Smooth muscle cell (in vitro differentiated cells): ENCODE results near the gene OSBPL10. TPM values are rescaled to one million over a fixed set of nuclear protein-coding genes. Genes with fewer than 3 reads are reported as not detected.
"Not testable (repeated sequence)": the region's sequence is repeated elsewhere in the genome, so short reads cannot be mapped to it uniquely, and the experiment has no call there.

Experiments used
- DNase-seq: peaks from one replicate; lab custom pipeline; 2025; ENCODE audit not compliant: unreplicated experiment; lab: John Stamatoyannopoulos, UW
- H2AFZ ChIP-seq: fragments of 200-600 bp; sonication (generic); 2 replicates; pipeline ENCODE4 v1.6.0; 2016; ENCODE audit warnings: antibody characterized with exemption, low read depth, mild to moderate bottlenecking
- H3F3A ChIP-seq: fragments of 200-600 bp; sonication (generic); 2 replicates; pipeline ENCODE4 v1.6.0; 2017; ENCODE audit warnings: antibody characterized with exemption, low read depth
- H3K27ac ChIP-seq: fragments of 200-600 bp; sonication (generic); 2 replicates; pipeline ENCODE4 v1.5.1; 2016; ENCODE audit warnings: low read depth, mild to moderate bottlenecking
- H3K27me3 ChIP-seq: fragments of 200-600 bp; sonication (generic); 2 replicates; pipeline ENCODE4 v1.6.1; 2016; ENCODE audit warnings: low read depth, mild to moderate bottlenecking
- H3K36me3 ChIP-seq: fragments of 200-600 bp; sonication (generic); 2 replicates; pipeline ENCODE4 v1.5.1; 2016; ENCODE audit warnings: low read depth
- H3K4me1 ChIP-seq: fragments of 200-600 bp; sonication (generic); 2 replicates; pipeline ENCODE4 v1.5.1; 2016; ENCODE audit warnings: low read depth
- H3K4me2 ChIP-seq: fragments of 200-600 bp; sonication (generic); 2 replicates; pipeline ENCODE4 v1.6.0; 2016; ENCODE audit warnings: mild to moderate bottlenecking
- H3K4me3 ChIP-seq: fragments of 200-600 bp; sonication (generic); 2 replicates; pipeline ENCODE4 v1.5.1; 2016; ENCODE audit warnings: mild to moderate bottlenecking
- H3K79me2 ChIP-seq: fragments of 200-600 bp; sonication (generic); 2 replicates; pipeline ENCODE4 v1.6.0; 2016; ENCODE audit warnings: low read depth, mild to moderate bottlenecking
- H3K9ac ChIP-seq: fragments of 200-600 bp; sonication (generic); 2 replicates; pipeline ENCODE4 v1.6.0; 2016; ENCODE audit warnings: low read depth
- H3K9me3 ChIP-seq: fragments of 200-600 bp; sonication (generic); replicated peaks from 2 replicates; pipeline ENCODE4 v1.5.1; 2016; ENCODE audit warnings: low read depth
- H4K20me1 ChIP-seq: fragments of 200-600 bp; sonication (generic); 2 replicates; pipeline ENCODE4 v1.6.0; 2016; ENCODE audit warnings: low read depth
- WGBS: methylation state at CpG from one replicate; pipeline ENCODE4 v1.1.7; 2016; ENCODE audit warnings: low lambda C conversion rate; 5-methylcytosine and 5-hydroxymethylcytosine counted together
- polyA plus RNA-seq: library from polyadenylated mRNA; unstranded; fragments of >200 nt; fragmentation: Nextera tagmentation; extraction: Ambion mirVana; gene quantifications from 2 replicates; pipeline ENCODE4 v1.2.1, GENCODE V29; 2016
- total RNA-seq: library from RNA; depleted of rRNA; stranded (reverse); fragments of >200 nt; gene quantifications from 2 replicates; pipeline ENCODE4 v1.2.3, GENCODE V29; 2014
- TF ChIP-seq, protein P1 (sequence below): fragments of 200-600 bp; sonication (generic); IDR thresholded peaks from 2 replicates; pipeline ENCODE4 v1.5.1; 2017; ENCODE audit warnings: borderline replicate concordance, mild to moderate bottlenecking, antibody characterized with exemption; ENCODE audit not compliant: insufficient read depth, poor library complexity, severe bottlenecking

Gene OSBPL10
- total and polyA plus RNA-seq, 2 experiments from 2014 or later = 48.9 to 91.5 TPM

- 83% methylated on average over 5 of the region's 5 CpGs for WGBS
- H3K27me3 ChIP-seq = no peaks in the 10 kb centered on the region
- H3K36me3 ChIP-seq = no peaks in the 10 kb centered on the region
- H3F3A ChIP-seq = no peaks in the 10 kb centered on the region
- peaks cover 35% of the 10 kb centered on the region for H3K79me2 ChIP-seq
- no peaks in the 10 kb centered on the region for H3K4me1 ChIP-seq
- TF ChIP-seq, protein P1, sequence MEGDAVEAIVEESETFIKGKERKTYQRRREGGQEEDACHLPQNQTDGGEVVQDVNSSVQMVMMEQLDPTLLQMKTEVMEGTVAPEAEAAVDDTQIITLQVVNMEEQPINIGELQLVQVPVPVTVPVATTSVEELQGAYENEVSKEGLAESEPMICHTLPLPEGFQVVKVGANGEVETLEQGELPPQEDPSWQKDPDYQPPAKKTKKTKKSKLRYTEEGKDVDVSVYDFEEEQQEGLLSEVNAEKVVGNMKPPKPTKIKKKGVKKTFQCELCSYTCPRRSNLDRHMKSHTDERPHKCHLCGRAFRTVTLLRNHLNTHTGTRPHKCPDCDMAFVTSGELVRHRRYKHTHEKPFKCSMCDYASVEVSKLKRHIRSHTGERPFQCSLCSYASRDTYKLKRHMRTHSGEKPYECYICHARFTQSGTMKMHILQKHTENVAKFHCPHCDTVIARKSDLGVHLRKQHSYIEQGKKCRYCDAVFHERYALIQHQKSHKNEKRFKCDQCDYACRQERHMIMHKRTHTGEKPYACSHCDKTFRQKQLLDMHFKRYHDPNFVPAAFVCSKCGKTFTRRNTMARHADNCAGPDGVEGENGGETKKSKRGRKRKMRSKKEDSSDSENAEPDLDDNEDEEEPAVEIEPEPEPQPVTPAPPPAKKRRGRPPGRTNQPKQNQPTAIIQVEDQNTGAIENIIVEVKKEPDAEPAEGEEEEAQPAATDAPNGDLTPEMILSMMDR = no peak
- H3K9ac ChIP-seq = no peak overlapping the region
- H3K27ac ChIP-seq = no peak overlapping the region
- no peak overlapping the region for H3K4me3 ChIP-seq
- H2AFZ ChIP-seq = no peak overlapping the region
- DNase-seq = no peak
- H3K4me2 ChIP-seq = no peak overlapping the region
- no peaks in the 10 kb centered on the region for H4K20me1 ChIP-seq
- H3K9me3 ChIP-seq = no peaks in the 10 kb centered on the region
Observed at GRCh38 chr3:31789429-31789828, 191.6 kb downstream of the OSBPL10 start.

GRCh38 chr3:31785734-31786133, 195.3 kb downstream of the OSBPL10 start:
- Histone ChIP-seq H3K27ac (peak overlapping the region; percentile 68), H3K79me2 (peaks cover 49% of the 10 kb centered on the region), H3K9ac (no peak overlapping the region), H3K4me3 (no peak overlapping the region), H3K4me1 (no peaks in the 10 kb centered on the region), H4K20me1 (peaks cover 15% of the 10 kb centered on the region), H2AFZ (no peak overlapping the region), H3F3A (no peaks in the 10 kb centered on the region), H3K4me2 (peak overlapping the region; percentile 32), H3K27me3 (no peaks in the 10 kb centered on the region), H3K9me3 (no peaks in the 10 kb centered on the region), H3K36me3 (no peaks in the 10 kb centered on the region)
- no peak for DNase-seq
- TF ChIP-seq, protein P1 = no peak
- 95% methylated on average over 1 of the region's 1 CpG for WGBS

GRCh38 chr3:31785286-31785685, 195.8 kb downstream of the OSBPL10 start:
- no peak overlapping the region for H3K9ac ChIP-seq
- peaks cover 15% of the 10 kb centered on the region for H4K20me1 ChIP-seq
- 30% methylated on average over 7 of the region's 7 CpGs for WGBS
- H3K4me1 ChIP-seq = no peaks in the 10 kb centered on the region
- TF ChIP-seq, protein P1 = no peak
- no peaks in the 10 kb centered on the region for H3K36me3 ChIP-seq
- no peak overlapping the region for H3K4me3 ChIP-seq
- no peaks in the 10 kb centered on the region for H3K27me3 ChIP-seq
- peak overlapping the region; percentile 68 for H3K27ac ChIP-seq
- H3K4me2 ChIP-seq = peak overlapping the region; percentile 32
- H2AFZ ChIP-seq = no peak overlapping the region
- H3K79me2 ChIP-seq = peaks cover 49% of the 10 kb centered on the region
- no peak for DNase-seq
- no peaks in the 10 kb centered on the region for H3K9me3 ChIP-seq
- H3F3A ChIP-seq = no peaks in the 10 kb centered on the region

- not testable (repeated sequence) for DNase-seq, H3F3A ChIP-seq
- 63% methylated on average over 2 of the region's 2 CpGs for WGBS
Observed at GRCh38 chr3:31783851-31784250, 197.2 kb downstream of the OSBPL10 start.

DNA sequence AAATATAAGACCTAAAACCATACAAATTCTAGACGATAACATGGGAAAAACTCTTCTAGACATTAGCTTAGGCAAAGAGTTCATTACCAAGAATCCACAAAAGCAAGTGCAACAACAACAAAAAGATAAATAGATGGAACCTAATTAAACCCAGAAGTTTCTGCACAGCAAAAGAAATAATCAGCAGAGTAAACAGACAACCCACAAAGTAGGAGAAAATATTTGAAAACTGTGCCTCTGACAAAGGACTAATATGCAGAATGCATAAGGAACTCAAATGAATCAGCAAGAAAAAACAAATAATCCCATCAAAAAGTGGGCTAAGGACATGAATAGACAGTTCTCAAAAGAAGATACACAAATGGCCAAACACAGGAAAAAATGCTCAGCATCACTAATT, 198.8 kb downstream of the OSBPL10 start:
- peaks cover 15% of the 10 kb centered on the region for H4K20me1 ChIP-seq
- not testable (repeated sequence) for H3K9ac ChIP-seq, H3K4me1 ChIP-seq, H3K36me3 ChIP-seq, H3K27me3 ChIP-seq, H3K27ac ChIP-seq, H2AFZ ChIP-seq, H3K4me2 ChIP-seq, H3F3A ChIP-seq, H3K4me3 ChIP-seq, H3K9me3 ChIP-seq, DNase-seq
- 93% methylated on average over 1 of the region's 1 CpG for WGBS
- peaks cover 62% of the 10 kb centered on the region for H3K79me2 ChIP-seq

More at GRCh38 chr3:31783851-31784250, 197.2 kb downstream of the OSBPL10 start:
- not testable (repeated sequence) for H3K4me3 ChIP-seq, H3K27me3 ChIP-seq, H2AFZ ChIP-seq, H3K9ac ChIP-seq, H3K36me3 ChIP-seq, H3K4me2 ChIP-seq, H3K9me3 ChIP-seq, H3K4me1 ChIP-seq
- peaks cover 15% of the 10 kb centered on the region for H4K20me1 ChIP-seq
- H3K27ac ChIP-seq = peak overlapping the region; percentile 68
- H3K79me2 ChIP-seq = peaks cover 59% of the 10 kb centered on the region
